ENCODE data around the gene PLCG2.

Gene PLCG2

DNA sequence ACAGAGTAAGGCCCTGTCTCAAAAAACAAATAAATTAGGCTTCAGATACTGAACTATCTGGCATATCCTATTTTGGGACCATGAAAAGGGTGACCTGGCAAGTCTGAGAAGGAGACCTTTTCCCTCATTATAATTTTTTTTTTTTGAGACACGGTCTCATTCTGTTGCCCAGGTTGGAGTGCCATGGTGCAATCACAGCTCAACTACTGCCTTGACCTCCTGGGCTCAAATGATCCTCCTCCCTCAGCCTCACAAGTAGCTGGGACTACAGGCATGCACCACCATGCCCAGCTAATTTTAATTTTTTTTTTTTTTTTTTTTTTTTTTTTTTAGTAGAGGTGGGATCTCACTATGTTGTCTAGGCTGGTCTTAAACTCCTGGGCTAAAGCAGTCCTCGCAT, 37.3 kb downstream of the PLCG2 start:
- DNase-seq (ENCODE audit: low read depth) = no peak

DNA sequence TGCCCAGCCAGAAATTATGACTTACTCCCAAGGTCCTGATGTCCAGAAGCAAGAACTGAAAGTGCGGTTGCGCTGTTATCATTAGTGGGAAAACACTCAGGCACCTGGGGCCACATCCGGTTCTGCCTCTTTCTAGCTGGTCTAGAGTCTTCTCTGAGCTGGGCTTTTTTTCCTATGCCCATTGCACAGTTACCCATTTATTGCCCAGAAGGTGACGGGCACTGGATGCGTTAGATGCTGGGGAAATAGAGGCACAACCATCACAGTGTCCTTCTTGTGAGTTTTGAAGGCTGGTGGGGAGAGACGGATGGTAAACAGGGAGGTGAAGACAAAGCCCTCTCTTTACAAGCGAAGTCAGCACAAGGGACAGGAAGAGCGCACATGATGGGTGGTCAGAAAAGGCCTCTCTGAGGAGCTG, 37.7 kb downstream of the PLCG2 start:
- no peak for DNase-seq (ENCODE audit: low read depth)

DNA sequence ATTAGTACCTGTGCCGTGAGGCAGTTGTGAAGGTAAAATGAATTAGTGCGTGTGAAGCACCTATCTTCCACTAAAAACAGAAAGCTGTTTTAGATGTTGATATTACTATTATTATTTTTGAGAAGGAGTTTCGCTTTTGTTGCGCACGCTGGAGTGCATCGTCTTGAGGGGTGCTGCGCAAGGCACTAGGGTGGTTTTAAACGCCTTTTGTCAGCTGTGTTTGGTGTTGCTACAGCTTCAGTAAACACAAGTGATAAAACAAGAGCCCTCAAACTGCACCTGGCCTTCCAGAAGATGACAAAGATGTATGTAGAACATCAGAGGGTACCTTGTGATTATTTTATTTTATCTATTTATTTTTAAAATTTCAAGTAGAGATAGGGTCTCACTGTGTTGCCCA, 38.2 kb downstream of the PLCG2 start:
- no peak for DNase-seq (ENCODE audit: low read depth)

DNA sequence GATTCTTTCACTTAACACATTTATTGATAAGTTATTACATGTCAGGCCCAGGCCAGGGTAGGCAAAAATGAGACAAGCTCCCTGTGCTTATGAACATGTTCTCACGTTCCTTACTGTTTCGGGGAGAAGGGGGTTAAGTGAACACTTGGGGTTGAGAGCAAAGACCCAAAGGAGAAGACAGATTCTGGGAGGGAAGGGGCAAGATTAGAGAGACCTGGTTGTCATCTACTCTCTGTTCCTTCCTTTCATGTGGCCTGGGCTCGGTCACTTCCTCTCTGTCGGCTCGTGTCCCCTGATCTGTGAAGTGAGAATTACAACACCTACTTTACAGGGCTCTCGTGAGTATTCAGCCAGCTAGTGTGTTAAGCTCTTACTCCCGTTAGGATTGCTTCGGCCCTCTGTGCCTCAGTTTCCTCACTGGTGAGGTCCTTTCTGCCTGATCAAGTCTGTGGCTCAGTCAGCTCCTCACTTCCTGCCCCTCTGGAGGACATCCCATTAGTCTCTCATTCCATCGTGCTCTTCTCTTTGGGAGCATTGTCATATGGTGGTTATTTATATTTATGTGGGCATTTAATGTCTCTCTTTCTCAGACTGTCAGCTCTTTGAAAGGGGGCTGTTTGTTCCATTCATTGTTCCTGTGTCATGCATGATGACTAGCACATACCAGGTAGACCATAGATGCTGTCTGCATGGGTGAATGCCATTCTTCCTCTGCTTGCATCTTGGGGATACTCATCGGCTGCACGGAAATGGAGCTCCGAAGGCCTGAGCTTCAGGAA, 38.9 kb downstream of the PLCG2 start:
- no peak for DNase-seq (ENCODE audit: low read depth)

DNA sequence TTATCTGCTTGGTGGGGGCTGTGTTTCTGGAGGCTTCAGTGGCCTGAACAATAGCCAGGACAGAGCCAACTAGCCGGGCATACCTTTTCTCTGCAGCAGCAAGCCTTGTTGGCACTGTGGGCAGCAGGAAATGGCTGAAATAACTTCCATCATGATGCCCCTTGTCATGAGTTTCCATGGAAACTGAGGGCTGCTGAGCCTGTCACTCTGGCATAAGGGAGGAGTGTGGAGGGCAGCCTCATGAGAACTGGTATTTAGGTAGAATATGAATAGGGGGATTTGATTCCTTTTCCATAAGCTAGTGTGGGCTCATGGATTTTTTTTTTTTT, 39.4 kb downstream of the PLCG2 start:
- no peak for DNase-seq (ENCODE audit: low read depth)

DNA sequence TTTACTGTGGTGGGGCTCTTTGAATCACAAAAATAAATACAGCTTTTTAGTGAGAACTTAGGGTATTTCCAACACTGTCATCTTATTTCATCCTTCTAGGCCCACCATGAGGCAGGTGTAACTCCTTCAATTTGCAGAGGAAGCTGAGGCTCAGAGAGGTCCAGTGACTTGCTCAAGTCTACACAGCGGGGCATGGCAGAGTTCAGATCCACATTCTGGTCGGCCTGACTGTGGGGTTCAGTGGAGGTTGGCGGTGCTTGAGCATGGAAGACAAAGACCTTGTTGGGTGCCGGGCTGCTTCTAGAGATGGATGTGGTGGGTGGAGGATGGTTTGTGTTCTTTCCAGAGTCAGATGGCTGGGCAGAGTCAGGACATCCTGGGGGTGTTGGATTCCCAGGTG, 39.8 kb downstream of the PLCG2 start:
- no peak for DNase-seq (ENCODE audit: low read depth)

DNA sequence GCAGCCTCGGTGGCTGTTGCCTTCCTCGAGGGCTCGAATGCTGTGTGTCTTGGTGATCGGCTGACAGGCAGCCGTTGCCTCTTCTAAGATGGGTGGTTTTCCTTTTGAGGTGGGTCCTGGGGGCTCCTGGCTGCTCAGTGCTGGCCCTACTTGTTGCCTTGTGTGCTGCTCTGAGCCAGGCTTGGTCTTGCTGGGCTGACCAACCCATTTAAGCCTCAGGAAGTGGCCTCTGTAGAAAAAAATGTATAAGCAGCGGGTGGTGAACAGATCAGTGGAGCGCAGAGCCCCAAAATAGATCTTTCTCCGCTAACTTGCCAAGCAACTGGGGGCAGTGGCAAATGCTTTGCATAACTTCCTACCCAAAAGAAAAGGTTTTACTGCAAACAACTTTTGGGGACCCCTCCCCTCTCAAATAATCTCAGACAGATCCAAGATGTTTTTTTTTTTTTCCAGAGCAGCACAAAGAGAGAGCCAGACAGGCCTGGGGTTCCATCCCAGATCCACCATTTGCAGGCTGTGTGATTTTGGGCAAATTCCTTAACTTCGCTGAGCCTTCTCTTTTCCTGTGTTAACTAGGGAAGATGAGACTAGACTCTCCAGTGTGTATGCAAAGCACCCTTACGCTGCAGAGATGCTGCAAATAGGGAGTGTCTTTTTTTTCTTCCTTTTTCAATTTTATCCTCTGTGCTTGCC, 42.5 kb downstream of the PLCG2 start:
- no peak for DNase-seq (ENCODE audit: low read depth)

DNA sequence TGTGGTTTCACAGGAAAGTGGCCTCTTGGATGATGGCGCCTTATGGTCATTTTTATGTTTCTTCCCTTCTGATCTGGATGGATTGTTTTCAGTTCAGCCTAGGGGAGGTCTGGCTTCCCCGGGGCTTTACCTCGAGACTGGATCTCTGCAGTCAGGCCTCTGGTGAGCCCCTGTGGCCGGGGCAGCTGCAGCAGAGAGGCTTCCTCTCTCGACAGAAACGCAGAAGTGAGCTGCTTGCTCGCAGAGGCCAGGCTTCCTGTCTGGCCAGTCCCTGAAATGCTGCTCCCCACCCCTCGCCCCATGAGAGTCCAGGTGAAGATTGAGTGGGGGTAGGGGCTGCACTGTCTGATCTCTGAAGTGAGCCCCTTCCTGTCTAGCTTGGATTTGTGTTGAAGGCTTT, 44.0 kb downstream of the PLCG2 start:
- no peak for DNase-seq (ENCODE audit: low read depth)

DNA sequence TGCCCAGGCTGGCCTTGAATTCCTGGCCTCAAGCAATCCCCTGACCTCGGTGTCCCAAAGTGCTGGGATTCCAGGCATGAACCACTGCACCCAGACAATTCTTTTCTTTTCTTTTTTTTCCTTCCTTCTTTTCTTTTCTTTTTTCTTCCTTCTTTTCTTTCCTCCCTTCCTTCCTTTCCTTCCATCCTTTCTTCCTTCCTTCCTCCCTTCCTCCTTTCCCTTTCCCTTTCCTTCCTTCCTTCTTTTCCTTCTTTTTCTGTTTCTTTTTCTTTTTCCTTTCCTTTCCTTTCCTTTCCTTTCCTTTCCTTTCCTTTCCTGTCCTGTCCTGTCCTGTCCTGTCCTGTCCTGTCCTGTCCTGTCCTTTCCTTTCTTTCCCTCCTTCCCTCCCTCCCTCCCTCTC, 44.6 kb downstream of the PLCG2 start:
- DNase-seq (ENCODE audit: low read depth) = no peak

DNA sequence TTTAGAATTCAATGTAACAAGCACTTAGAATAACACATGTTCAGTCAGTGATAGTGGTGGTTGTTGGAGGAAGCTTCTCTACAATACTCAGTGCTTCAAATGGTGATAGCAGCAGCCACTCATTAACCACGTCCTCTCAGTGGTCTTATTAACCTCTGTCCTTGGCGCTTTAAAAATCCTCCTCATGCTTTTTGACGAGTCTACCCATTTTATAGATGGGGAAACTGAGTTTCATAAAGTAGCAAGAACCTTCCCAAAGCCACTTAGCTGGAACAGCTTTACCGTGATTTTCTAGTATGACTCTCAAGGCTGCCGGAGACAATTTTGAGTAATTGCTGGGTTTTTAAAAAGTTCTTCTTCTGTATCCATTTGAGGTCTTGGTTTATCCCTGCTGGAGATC, 47.4 kb downstream of the PLCG2 start:
- DNase-seq (ENCODE audit: low read depth) = no peak

DNA sequence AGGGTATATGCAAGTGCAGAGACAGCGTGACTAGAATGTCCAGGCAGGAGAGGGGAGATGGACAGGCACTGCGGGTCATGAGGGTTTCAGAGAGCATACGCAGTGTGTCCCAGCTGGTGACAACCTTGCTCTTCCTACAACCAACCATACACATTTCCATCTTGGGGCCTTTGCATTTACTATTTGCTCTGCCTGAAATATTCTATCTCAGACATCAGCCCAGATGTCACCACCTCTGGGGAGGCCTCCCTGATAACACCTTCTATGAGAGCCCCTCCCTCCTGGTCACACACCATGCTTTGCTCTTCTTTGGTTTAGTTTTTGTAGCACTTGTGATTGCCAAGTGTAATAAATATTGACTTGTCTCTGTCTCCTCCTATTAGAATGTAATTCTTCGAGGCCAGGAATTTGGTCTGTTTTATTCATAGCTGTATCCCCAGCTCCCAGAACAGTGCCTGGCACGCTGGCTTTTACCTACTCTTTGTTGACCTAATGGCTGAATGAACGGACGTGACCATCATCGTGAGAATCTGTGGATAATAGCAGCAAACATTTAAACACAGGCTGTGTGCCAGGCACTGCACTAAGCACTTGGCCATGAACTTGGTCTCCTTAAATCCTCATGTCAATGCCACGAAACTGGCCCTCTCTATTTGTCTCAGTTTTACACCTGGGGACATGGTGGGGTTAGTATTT, 51.9 kb downstream of the PLCG2 start:
- no peak for DNase-seq (ENCODE audit: low read depth)

DNA sequence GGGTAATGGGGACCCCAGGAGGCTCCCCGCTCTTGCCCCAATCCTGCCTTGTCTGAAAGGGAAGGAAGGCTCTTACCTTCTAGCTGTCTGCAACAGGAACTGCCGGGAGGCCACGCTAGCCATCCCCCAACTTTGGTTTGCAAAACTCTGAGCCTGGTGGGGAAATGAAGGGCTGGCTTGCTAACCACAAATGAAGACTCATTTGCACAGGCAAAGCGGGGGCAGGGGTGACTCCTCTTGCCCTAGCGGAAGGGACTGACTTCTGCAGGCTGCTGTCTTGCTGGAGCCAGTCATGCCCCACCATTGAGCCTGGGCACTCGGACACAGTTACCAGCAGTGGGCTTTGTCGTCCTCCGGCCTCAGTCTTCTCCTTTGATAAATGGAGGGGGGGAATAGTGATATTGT, 52.6 kb downstream of the PLCG2 start:
- peak; percentile 22 for DNase-seq (ENCODE audit: low read depth)

DNA sequence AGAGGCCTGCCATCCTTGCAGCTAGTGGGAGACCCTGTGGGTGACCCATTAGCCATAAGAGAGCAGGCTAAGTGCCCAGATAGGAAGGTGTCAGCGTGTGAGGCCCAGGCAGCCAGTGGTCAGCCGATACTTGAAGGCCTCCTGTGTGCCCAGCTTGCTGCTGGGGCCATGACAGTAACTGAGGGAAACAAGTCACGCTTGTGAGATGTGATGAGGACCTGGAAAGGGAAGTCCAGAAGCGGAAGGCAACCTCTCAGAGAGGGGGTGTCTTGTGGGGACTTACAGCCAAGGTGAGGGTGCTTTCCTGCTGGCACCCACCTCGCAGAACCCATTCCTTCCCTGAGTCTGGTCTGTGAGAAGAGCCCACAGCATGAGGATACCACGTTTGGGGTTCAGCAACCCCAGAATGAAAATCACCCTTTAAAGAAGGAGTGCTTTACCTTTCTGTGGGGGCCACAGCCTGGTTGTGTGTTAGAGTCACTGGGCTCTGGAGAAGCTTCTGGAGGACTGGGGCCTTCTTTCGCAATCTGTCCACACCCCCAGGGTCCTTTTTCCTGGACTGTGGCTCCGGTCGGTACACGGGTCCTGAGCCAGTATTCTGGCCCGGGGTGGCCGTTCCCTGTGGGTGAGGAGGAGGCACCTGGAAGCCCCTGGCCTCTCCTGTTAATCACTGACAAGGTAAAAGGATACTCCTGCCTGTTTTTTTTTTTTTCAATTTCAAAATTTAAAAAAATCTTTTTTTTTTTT, 53.9 kb downstream of the PLCG2 start:
- no peak for DNase-seq (ENCODE audit: low read depth)

DNA sequence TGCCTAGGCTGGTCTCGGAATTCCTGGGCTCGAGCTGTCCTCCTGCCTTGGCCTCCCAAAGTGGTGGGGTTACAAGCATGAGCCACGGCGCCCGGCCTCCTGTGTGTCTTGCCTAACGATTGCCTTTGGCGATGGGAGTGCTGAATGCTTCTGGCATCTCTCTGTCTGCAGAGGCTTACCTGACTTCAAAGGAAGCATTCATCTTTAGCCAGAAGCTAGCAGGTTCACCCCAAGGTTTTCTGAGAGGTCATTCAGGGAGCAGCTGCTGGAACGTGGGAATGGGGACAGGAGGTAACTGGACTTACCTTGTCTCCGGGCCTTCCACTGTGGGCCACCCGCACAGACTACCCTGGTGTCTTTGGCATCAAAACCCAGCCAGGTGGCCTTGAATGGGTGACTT, 54.7 kb downstream of the PLCG2 start:
- no peak for DNase-seq (ENCODE audit: low read depth)

DNA sequence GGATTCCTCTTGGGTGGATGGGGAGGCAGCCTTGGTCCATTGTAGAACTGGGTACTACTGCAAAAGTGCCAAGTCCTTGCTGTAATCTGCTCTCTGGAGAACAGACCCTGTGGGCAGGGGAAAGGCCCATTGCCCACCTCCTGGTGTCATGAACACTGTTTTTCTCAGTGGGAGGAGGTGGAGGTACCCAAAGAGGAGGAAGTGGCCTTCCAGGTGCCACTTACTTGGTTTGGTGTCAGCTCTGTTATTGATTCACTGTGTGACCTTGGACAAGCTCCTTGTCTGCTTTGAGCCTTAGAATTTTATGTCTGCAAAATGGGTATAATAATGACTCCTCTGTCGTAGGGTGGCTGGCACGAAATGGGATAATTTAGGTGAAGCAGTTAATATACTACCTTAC, 55.8 kb downstream of the PLCG2 start:
- no peak for DNase-seq (ENCODE audit: low read depth)

DNA sequence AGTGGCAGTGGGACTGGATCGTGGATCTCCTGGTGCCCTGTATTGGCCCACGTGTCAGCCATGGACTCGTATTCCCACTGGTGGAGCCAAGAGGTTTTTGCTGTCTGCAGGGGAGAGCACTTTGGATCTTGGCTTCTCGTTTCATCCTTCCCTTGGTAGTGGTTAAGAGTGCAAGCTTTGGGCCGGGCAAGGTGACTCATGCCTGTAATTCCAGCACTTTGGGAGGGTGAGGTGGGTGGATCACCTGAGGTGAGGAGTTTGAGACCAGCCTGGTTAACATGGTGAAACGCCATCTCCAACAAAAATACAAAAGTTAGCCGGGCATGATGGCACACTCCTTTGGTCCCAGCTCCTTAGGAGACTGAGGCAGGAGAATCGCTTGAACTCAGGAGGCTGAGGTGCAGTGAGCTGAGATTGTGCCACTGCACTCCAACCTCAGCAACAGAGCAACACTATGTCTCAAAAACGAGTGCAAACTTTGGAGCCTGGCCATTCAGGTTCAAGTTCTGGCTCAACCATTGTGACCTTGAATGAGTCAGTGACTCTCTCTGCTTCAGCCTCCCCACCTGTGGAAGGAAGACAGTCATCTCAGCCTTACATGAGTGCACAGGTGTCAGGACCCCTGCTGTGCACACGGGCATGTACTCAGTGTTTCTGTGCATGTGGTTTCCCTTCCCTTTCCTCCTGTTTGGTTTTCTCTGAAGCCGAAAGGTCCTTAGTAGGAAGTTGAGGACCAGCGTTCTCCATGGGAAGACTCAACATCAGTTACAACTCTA, 57.4 kb downstream of the PLCG2 start:
- no peak for DNase-seq (ENCODE audit: low read depth)

DNA sequence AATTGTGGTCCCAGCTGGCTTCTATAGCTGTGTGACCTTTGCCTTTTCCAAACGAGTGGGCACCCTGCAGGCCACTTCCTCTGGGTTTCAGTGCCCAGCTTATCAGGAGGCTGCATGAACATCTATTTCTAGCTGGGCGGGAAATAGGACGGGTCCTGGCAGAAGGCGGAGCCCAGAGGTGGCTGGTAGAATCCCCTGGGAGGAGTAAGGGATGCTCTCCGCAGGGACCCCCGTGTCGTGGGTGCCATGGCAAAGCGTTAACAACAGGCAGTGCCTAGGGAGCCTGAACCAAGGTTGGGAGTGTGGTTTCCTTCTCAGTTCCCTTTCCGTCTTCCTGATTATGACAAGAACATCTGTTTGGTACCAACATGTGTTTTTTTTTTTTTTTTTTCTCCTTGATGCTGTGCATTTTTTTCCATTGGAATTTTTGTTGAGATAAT, 58.2 kb downstream of the PLCG2 start:
- no peak for DNase-seq (ENCODE audit: low read depth)

DNA sequence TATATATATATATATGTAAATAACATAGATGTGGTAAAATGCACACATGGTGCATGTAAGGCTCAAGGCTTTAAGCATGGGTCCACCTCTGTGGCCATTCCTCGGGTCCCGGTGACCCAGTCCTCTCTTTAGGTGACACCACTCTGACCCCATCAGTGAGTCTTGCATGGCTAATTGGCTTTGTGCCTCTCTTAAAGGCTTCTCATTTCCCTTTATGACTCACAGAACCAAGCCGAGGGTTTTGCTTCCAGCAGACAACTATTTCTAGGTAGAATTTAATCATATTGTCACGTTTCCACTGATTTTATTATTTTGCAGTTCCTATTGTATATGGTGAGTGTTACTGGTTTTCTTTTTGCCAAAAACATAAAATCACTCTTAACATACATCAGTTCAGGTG, 59.7 kb downstream of the PLCG2 start:
- DNase-seq (ENCODE audit: low read depth) = no peak

DNA sequence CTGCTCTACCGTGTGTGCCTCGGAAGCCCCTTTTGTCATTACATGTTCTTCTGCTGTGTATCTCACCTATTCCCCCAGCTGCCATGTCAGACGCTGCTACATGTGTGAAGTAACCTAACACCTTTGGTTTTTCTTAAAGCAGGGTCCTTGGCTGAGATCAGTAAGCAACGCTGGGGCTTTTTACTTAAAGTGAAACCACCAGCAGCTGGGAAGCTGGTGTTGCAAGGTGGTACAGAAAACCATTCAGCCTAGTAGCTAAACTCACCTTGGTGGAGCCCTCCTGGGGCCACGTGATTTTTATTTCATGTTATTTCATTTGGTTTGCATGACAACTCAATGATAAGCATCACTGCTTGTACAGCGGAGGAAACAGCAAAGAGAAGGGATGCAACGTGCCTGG, 62.6 kb downstream of the PLCG2 start:
- DNase-seq (ENCODE audit: low read depth) = no peak

DNA sequence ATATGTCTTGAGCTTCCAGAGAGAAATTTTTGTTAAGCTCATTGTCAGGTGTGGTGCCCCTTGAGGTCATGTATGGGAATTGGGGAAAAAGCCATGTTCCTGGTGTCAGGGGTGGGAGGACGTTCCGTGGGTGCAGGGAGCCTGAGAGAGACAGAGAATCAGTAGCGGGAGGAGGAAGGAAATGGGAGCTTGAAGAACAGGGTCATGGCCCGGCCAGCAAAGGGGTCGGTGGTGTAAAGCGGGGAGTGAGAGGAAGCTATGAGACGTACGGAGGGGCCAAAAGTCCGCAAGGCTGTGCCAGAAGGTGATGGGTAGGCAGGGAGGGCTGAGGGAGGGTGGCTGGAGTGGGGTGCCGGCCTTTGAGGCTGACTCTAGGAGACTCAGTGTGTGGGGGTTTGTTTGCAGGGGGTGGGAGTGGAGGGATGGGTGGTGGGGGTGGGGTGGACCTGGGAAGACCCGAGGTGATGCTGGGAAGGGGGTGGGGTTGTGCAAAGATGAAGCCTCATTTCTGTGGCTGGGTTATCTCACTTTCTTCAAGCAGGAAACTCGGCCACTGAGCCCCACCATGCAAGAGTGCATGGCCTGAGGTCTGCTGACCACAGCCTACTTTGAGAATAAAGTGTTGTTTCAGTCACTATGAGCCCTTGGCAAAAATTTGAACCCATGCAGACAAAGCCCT, 63.6 kb downstream of the PLCG2 start:
- no peak for DNase-seq (ENCODE audit: low read depth)

DNA sequence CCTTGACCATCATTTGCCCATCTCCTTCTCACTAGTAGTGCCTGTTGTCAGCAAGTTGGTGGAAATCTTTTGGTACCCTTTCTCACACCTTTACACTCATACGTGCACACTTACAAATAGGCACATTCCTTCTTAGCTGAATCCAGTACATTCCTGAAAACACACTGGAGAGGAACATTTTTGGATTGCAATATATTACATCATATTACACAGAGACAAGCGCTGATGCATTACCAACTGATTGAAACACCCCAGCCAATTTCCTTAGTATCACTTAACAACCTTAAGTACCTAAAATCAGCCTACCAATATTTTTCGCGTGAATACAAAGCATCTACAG, 64.1 kb downstream of the PLCG2 start:
- no peak for DNase-seq (ENCODE audit: low read depth)
